Measurements from ENCODE around the gene TBATA.

The TBATA gene

GRCh38 chr10:70738006-70738760, 47.0 kb downstream of the TBATA start:
- ChIA-PET POLR2A (no interaction called here), CTCF (interaction anchor here (0.6 to 1.7 kb wide), 4 partner anchors 8 to 189 kb away, joined by 3 to 7 read pairs (median 3); no protein-coding TSS in a partner anchor)
- no peaks in the 10 kb centered on the region for H3K9me3 ChIP-seq (ENCODE audit: control insufficient read depth, insufficient read depth, low read depth, low read length)
- TF ChIP-seq REST (tag by site-specific recombination; IDR thresholded peaks at IDR 0.05) = no peak
- no peaks in the 10 kb centered on the region for H3K4me1 ChIP-seq (ENCODE audit: control insufficient read depth, insufficient read depth, low read length)
- H3K36me3 ChIP-seq (ENCODE audit: control insufficient read depth in 2 of 2, insufficient read depth in 1 of 2, low read length in 2 of 2) = no peaks in the 10 kb centered on the region
- H3K4me3 ChIP-seq (ENCODE audit: low read depth, low read length) = no peak overlapping the region
- H3K27ac ChIP-seq (ENCODE audit: extremely low read depth, low read depth, low read length) = no peak overlapping the region

- Histone ChIP-seq H3K27ac (ENCODE audit: extremely low read depth, low read depth, low read length) (no peak overlapping the region), H3K36me3 (ENCODE audit: control insufficient read depth in 2 of 2, insufficient read depth in 1 of 2, low read length in 2 of 2) (no peaks in the 10 kb centered on the region), H3K4me3 (ENCODE audit: low read depth, low read length) (no peak overlapping the region), H3K4me1 (ENCODE audit: control insufficient read depth, insufficient read depth, low read length) (no peaks in the 10 kb centered on the region), H3K9me3 (ENCODE audit: control insufficient read depth, insufficient read depth, low read depth, low read length) (no peaks in the 10 kb centered on the region)
- TF ChIP-seq AEBP2 (tag by site-specific recombination; IDR thresholded peaks at IDR 0.05; ENCODE audit: borderline replicate concordance) = no peak
- ChIA-PET CTCF (no interaction called here), POLR2A (no interaction called here)
Observed at GRCh38 chr10:70737250-70737649, 47.9 kb downstream of the TBATA start.

- TF ChIP-seq ZNF660 (tag by site-specific recombination; IDR thresholded peaks at IDR 0.05) (no peak), ZNF302 (tag by site-specific recombination; IDR thresholded peaks at IDR 0.05; ENCODE audit: low read depth) (no peak), ZNF561 (tag by site-specific recombination; IDR thresholded peaks at IDR 0.05; ENCODE audit: borderline replicate concordance) (no peak), PRDM1 (tag by site-specific recombination; IDR thresholded peaks at IDR 0.05) (no peak), ZNF169 (tag by site-specific recombination; IDR thresholded peaks at IDR 0.05) (no peak), ZNF174 (tag by site-specific recombination; IDR thresholded peaks at IDR 0.05) (no peak)
- Histone ChIP-seq H3K4me1 (ENCODE audit: control insufficient read depth, insufficient read depth, low read length) (no peaks in the 10 kb centered on the region), H3K9me3 (ENCODE audit: control insufficient read depth, insufficient read depth, low read depth, low read length) (no peaks in the 10 kb centered on the region), H3K27ac (ENCODE audit: extremely low read depth, low read depth, low read length) (no peak overlapping the region), H3K36me3 (ENCODE audit: control insufficient read depth in 2 of 2, insufficient read depth in 1 of 2, low read length in 2 of 2) (no peaks in the 10 kb centered on the region), H3K4me3 (ENCODE audit: low read depth, low read length) (no peak overlapping the region)
- POLR2A ChIA-PET = no interaction called here
- CTCF ChIA-PET = interaction anchor here (0.6 kb wide), 2 partner anchors 40 to 377 kb away, joined by 3 read pairs; no protein-coding TSS in a partner anchor
Observed at GRCh38 chr10:70736525-70736924, 48.7 kb downstream of the TBATA start.

- POLR2A ChIA-PET = no interaction called here
- no peaks in the 10 kb centered on the region for H3K9me3 ChIP-seq (ENCODE audit: control insufficient read depth, insufficient read depth, low read depth, low read length)
- no peak overlapping the region for H3K4me3 ChIP-seq (ENCODE audit: low read depth, low read length)
- H3K27ac ChIP-seq (ENCODE audit: extremely low read depth, low read depth, low read length) = no peak overlapping the region
- CTCF ChIA-PET = no interaction called here
- H3K4me1 ChIP-seq (ENCODE audit: control insufficient read depth, insufficient read depth, low read length) = no peaks in the 10 kb centered on the region
- H3K36me3 ChIP-seq (ENCODE audit: control insufficient read depth in 2 of 2, insufficient read depth in 1 of 2, low read length in 2 of 2) = no peaks in the 10 kb centered on the region
- TF ChIP-seq ZNF548 (tag by site-specific recombination; IDR thresholded peaks at IDR 0.05) (no peak), MEIS1 (CRISPR knock-in tag; IDR thresholded peaks at IDR 0.05; ENCODE audit: borderline replicate concordance) (no peak), INSM2 (tag by site-specific recombination; IDR thresholded peaks at IDR 0.05) (no peak), ZNF169 (tag by site-specific recombination; IDR thresholded peaks at IDR 0.05) (no peak), ZNF362 (tag by site-specific recombination; IDR thresholded peaks at IDR 0.05) (no peak), ZNF274 (IDR thresholded peaks at IDR 0.05; ENCODE audit: low read length) (no peak), ZNF274 (tag by site-specific recombination; IDR thresholded peaks at IDR 0.05; ENCODE audit: borderline replicate concordance) (no peak), ZBTB8A (tag by site-specific recombination; IDR thresholded peaks at IDR 0.05) (no peak), ZNF16 (tag by site-specific recombination; IDR thresholded peaks at IDR 0.05; ENCODE audit: low read depth) (no peak), ZSCAN5A (tag by site-specific recombination; IDR thresholded peaks at IDR 0.05) (no peak), WT1 (tag by site-specific recombination; IDR thresholded peaks at IDR 0.05) (no peak)
Observed at GRCh38 chr10:70735161-70735560, 50.0 kb downstream of the TBATA start.
